ENCODE results near the gene RNPC3.
A peak's percentile ranks its signal among the peaks of the same experiment; 100 is the strongest.

The RNPC3 gene

DNA sequence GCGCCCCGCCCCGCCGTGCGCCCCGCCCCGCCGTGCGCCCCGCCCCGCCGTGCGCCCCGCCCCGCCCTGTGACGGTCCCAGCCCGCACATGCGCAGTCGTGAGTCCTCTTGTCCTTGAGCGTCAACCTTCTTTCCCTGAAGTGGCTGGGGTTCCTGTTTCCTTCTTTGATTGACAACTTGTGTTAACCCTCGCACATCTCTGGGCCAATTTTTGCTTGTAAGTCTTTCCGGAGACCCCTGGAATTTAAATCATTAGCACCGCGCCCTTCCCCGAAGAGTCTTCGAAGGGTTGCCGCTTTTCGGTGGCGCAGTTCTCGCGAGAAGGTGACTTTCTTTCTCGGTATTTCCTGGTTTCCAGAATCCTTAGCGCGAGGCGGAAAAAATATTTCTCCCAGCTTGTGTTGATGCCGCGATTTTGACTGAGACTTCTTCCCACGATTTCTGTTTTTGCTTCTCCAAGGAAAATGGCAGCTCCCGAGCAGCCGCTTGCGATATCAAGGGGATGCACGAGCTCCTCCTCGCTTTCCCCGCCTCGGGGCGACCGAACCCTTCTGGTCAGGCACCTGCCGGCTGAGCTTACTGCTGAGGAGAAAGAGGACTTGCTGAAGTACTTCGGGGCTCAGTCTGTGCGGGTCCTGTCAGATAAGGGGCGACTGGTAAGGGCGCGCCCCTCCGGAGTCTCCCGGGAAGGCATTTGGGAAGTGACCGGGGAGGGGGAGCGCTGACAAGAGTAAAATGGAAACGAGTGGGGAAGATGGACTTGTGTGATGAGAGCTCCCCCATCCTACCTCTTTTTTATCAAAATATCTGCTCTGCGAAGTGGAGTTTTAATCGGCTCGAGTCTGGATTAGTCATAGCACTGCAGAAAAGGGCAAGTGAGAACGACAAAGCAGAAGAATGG lies at the start of gene RNPC3:
TSS of gene RNPC3 (plus strand) at position 93 of the 901 bp plus-strand sequence. CDS start at position 465, 372 bp downstream.
- DNase-seq (ENCODE audit: low read depth in 2 of 2) = peak; percentile 75 to 81

GRCh38 chr1:103477101-103477500 lies 48.4 kb upstream of the RNPC3 start:
- DNase-seq (ENCODE audit: low read depth in 2 of 2) = no peak

GRCh38 chr1:103489935-103490334 lies 35.6 kb upstream of the RNPC3 start:
- DNase-seq (ENCODE audit: low read depth in 2 of 2) = no peak

DNA sequence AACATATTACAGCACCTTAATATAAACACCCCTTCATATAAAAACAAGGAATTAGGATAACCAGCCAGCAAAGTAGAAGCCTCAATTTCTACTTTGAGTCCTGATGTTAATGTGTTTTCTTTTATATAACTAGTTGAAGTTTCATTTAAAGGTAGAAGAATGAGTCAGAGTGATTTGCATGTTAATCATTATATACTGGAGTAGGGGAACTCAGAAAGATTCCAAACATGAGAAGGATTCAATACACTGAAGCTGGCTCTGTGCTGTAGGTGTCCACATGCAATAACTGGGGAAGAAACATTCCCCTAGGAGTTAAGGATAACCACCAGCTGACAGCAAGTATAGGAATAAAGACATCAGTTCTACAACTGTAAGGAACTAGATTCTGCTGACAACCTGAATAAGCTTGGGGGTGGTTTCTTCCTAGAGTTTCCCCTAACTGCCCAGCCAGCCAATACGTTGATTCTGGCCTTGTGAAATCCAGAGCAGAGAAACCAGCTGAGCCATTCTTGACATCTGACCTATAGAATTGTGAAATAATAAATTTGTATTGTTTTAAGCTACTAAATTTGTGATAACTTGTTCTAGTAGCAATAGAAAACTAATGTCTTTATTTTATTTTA lies 33.4 kb upstream of the RNPC3 start:
- DNase-seq (ENCODE audit: low read depth in 2 of 2) = no peak

DNA sequence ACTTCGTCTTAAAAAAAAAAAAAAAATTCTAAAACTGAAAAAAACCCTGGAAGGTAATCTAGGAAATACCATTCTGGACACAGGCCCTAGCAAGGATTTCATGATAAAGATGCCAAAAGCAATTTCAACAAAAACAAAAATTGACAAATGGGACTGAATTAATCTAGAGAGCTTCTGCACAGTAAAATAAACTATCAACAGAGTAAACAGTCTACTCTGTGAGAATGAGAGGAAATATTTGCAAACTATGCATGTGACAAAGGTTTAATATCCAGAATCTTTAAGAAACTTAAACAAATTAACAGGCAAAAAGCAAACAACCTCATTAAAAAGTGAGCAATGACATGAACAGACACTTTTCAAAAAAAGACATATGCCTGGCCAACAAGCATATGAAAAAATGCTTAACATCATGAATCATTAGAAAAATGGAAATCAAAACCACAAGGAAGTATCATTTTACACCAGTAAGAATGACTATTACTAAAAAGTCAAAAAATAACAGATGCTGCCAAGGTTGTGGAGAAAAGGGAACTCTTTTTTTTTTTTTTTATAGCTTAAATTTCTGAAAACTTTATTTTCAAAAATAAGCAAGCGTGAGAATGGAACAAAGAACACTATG lies 29.4 kb upstream of the RNPC3 start:
- DNase-seq (ENCODE audit: low read depth in 2 of 2) = no peak

DNA sequence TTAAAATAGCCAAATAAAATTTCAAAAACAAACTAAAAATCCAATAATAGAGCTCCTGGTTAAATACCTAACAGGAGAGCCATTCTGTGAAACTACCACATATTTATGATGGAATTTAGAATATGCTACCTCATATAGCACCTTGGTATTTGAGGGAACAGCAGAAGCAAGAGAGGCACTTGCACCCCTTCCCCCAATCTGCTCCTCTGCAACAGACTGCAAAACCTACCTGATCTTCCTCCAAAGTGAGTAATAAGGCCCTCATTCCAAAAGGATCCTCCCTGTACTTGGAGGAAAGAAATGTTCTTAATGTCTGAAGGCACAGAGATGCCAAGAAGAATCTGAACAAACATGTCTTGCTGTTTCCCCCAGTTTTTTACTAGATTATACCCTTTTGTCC lies 28.1 kb upstream of the RNPC3 start:
- no peak for DNase-seq (ENCODE audit: low read depth in 2 of 2)

DNA sequence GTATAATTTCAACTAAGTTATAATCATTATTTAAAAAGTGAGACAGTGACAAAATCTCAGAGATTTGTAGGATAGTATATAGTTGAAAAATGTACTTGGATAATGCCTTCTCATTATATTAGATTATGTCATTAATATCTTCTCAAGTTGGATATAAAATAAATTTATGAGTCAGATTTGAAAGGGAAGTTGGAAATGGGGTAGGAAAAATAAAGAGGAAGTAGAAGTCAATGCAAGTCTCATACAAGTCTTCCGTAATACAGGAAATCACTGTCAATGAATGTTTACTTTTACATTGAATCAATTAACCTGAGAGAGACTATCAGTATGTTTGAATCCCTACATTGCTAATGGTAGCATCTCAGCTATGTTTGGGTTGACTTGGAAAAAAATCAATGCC lies 16.2 kb upstream of the RNPC3 start:
- no peak for DNase-seq (ENCODE audit: low read depth in 2 of 2)

GRCh38 chr1:103513711-103514110 lies 11.8 kb upstream of the RNPC3 start:
- DNase-seq (ENCODE audit: low read depth in 2 of 2) = no peak

DNA sequence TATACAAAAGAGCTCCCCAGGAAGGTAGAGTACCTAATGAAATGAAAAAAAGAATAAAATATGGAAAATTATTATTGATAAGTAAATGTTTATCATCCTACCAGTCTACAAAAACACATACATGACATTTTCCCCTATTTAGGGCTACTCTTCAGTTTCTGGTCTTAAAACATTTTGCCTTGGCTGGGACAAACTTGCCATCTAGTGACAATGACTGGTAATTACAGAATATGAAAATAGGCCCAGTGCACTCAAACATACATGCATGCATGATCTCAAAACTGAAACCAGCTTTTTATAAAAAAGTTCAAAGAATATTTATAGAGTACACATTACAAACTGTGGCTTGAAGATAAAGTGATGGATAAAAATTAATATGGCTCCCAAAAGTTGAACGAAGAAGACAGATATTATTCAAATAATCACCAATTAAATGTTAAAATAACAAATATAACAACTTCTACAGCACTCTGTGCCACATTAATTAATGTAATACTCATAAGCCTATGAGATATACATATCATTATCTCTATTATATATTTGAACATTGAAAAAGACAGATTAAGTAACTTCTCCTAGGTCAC lies 10.5 kb upstream of the RNPC3 start:
- no peak for DNase-seq (ENCODE audit: low read depth in 2 of 2)

- DNase-seq (ENCODE audit: low read depth in 2 of 2) = no peak
Measured at GRCh38 chr1:103516283-103516682, 9.2 kb upstream of the RNPC3 start.

- DNase-seq (ENCODE audit: low read depth in 2 of 2) = no peak
Measured at GRCh38 chr1:103516693-103517092, 8.8 kb upstream of the RNPC3 start.

GRCh38 chr1:103517380-103518047 lies 8.0 kb upstream of the RNPC3 start:
- DNase-seq (ENCODE audit: low read depth in 2 of 2) = no peak

- DNase-seq (ENCODE audit: low read depth in 2 of 2) = no peak
Measured at GRCh38 chr1:103520822-103521221, 4.7 kb upstream of the RNPC3 start.

DNA sequence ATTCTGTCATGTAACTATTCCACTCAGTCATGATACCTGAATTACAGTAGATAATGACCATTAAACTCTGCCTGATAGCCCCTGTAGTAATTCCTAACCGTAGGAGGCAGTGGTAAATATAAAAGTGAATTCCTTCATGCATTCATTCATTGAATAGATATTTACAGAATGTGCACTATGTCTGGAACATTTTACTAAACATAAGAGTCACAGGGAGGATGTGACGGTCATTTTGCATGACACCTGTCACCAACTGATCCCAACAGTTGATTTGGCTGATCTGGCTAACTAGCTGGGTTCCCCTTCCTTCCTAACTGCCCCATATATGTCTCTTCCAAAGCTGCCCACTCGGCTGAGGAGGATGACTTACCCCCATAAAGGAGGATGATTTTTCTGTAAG lies 2.2 kb upstream of the RNPC3 start:
- no peak for DNase-seq (ENCODE audit: low read depth in 2 of 2)

DNA sequence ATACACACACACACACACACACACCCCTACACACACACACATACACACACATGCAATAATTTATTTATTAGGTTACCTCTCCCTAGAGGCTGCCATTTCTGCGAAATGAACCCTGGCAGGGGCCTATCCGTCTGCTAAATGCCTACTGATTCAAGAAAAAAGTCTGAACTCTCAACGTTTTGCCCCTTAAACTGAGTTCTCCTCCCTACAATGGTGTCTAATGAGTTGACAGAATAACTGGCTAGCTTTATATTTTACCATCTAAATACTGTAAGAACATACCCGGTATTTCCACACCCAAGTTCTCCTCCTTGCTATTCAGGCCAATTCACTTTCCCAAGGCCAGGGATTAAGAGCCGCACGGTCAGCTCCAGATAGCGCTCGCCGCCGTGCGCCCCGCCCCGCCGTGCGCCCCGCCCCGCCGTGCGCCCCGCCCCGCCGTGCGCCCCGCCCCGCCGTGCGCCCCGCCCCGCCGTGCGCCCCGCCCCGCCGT lies 339 bp upstream of the RNPC3 start:
- no peak for DNase-seq (ENCODE audit: low read depth in 2 of 2)

DNA sequence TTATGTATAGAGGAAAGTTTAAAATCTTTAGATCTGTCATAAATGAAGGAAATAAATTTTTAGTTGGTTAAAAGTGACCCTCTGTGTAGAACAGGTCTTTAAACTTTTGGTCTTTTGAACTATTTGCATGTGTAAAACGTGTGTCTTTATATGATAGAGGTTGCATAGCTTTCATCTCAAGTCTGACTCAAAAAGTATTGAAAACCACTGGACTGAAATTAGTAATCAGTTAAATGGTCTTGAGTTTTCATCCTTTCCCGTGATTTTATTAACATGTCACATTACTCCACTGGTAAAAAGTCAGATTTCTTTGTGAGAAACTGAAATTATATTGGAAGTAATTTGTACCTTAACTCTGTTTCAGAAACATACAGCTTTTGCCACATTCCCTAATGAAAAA lies 1.8 kb downstream of the RNPC3 start:
- no peak for DNase-seq (ENCODE audit: low read depth in 2 of 2)

- DNase-seq (ENCODE audit: low read depth in 2 of 2) = no peak
Measured at GRCh38 chr1:103529746-103530145, 4.2 kb downstream of the RNPC3 start.

GRCh38 chr1:103538226-103538625 lies 12.7 kb downstream of the RNPC3 start:
- DNase-seq (ENCODE audit: low read depth in 2 of 2) = no peak

DNA sequence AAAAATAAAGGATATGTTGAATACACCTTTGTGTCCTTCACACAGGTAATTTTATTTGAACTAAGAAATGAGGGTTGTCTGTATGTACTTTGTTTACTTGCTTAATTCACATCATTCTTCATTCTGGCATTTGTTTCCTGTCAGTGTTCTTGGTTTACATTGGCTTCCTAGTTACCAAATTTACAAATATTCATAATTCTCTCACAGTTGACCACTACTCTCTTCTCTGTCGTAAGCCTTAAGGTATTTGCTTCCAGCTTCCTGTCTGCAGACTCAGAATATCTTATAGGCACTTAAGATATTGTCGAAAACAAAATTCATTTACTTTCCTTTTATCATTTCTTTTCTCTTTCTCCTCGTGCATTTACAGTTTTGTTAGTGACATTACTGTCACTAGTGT lies 15.9 kb downstream of the RNPC3 start:
- no peak for DNase-seq (ENCODE audit: low read depth in 2 of 2)

GRCh38 chr1:103546496-103546895 lies 21.0 kb downstream of the RNPC3 start:
- DNase-seq (ENCODE audit: low read depth in 2 of 2) = no peak

GRCh38 chr1:103547840-103548239 lies 22.3 kb downstream of the RNPC3 start:
- no peak for DNase-seq (ENCODE audit: low read depth in 2 of 2)

DNA sequence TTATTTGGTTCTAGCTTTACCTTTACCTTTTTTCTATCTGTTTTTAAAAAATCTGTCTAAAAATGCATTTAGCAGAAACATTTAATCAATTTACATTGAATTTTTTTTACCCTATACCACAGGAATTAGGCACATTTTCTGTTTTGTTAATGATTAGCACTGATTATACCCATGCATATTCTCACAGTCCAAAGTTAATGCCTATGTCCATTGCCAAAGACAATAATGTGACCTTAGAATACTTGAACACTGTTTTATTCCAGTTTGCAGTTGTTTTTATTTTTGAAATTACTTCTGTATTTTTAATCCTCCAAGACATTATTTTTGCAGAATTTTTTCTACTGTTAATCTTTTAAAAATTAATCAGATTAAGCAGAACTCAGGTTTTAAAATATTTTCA lies 34.9 kb downstream of the RNPC3 start:
- no peak for DNase-seq (ENCODE audit: low read depth in 2 of 2)

All from stimulated activated CD4-positive, alpha-beta T cell treated with anti-CD3 and anti-CD28 coated beads, Interleukin-1b, Interleukin-23, amount 100 ng/mL, for 1 hour (primary cell).